GM18868 (cell line): ENCODE measurements around the gene TGFB3.
"Not testable (repeated sequence)": the region's sequence is repeated elsewhere in the genome, so short reads cannot be mapped to it uniquely, and the experiment has no call there.

Experiments used
- ATAC-seq: cut with Tn5 transposase; IDR thresholded peaks from one replicate; pipeline ENCODE4 v1.9.1; 2021; ENCODE audit warnings: mild to moderate bottlenecking, moderate library complexity; ENCODE audit not compliant: unreplicated experiment

Gene TGFB3

DNA sequence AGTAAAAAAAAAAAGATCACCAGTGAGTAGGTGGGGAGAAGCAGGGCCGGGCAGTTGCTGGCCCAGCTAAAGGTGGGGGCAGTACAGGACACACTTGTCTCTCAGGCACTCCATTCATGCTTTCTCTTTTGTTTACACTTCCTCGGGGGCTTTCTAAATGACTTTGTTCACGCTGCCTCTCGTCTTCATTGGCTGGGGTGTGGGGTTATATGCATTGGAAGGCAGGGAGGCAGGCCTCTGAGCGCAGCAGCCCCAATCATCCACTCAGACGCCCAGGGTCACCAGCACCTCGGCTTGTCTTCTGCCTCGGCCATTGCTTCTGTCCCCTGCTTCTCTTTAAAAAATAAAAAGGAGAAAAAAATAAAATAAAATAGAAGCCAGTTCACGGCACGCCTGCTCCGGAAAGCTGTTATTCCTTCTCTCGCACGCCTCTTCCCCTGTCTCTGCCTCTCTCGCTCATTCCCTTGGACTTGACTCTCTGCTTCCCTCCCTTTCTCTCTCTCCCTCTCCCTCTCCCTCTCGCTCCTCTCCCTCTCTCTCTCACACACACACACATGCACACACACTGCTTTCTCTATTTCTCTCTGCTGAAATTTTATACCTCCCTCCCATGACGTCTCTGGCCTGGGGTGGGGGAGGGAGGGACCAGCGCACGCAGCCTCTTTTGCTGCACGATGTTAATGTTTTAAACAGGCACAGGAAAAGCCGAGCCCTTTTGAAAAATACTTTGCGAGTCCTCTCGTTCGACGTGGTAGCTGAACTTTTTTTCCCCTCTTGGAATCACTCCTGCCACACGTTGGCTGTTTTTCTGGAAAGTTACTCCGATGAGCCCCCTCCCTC, at the start of gene TGFB3:
TSS of gene TGFB3 (minus strand) at position 570 of the 840 bp plus-strand sequence. CDS start 1,102 bp downstream, outside the sequence.
- peak; percentile 52 for ATAC-seq

DNA sequence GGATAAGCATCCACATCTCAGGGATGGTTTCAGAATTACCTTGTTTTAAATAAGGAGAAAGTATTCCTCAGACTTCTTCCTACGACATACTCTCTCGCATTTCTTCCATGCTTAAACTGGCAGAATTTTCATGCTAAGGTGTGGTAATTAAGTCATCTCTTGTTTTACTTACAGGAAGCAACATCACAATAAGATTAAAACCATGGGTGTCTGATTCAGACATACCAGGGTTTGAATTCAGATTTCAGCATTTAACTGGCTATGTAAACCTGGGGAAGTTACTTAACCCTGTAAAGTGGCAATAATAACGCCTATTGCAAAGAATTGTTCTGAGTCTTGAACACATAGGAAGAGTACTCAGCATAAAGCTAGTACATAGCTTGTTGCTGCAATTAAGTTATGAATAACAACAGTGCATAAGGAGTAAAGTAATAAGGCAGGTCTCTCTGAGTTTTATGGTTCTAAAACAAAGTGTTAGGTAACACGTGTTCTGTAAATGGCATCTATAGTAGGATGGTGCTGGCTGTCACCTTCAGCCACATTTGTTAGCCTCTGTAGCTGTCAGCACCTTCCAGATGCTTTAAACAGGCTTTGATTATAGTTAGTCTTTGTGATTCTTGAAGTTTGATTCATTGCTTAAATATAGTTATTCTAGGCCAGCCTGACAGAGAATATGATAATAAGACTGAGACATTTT, 42.6 kb upstream of the TGFB3 start:
- ATAC-seq, result no peak

DNA sequence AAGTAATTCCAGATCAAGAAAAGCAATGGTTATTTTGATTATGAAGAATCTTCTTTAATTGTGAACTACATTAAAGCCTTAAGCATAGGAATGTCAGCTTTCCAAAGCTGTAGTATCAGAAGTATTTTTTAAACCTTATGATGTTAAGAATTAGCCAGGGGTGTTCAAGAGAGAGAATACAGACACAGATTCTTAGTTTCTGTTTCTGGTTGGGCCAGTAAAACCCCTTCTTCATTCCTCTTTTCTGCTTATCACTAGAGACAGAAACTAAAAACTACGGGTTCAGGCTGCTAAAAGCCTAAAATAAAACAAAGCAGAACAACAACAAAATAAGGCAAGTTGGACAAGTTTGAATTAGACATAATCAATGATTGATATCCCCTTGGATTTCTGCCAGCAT, 42.0 kb upstream of the TGFB3 start:
- no peak for ATAC-seq

DNA sequence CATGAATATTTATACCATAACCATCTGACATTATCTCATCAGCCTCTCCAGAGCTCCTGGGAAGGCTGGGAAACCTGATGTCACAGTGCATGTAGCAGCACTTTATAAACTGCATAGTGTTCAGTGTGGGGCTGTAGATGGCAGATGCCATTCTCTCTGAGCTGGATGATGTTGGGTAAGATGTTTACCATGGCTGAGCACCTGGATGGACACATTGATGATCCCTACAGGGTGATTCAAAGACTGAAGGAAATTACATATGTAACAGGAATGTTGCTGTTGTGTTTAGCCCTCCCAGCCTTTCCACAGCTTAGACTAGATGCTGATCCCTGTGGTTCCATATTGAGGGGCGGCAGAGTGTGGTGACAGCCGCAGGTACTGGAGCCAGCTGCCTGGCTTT, 41.2 kb upstream of the TGFB3 start:
- ATAC-seq, result no peak

DNA sequence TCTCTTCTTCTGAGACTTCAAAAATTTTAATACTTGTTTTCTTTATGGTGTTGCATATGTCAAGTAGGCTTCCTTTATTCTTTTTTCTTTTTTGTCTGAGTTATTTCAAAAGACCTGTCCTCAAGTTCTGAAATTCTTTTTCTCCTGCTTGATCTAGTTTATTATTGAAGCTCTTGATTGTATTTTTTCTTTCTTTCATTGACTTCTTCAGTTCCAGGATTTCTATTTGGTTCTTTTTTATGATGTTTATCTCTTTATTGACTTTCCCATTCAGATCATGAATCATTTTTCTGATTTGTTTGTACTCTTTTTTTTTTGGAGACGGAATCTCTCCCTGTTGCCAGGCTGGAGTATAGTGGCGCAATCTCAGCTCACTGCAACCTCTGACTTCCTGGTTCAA, 37.9 kb upstream of the TGFB3 start:
- ATAC-seq, result no peak

DNA sequence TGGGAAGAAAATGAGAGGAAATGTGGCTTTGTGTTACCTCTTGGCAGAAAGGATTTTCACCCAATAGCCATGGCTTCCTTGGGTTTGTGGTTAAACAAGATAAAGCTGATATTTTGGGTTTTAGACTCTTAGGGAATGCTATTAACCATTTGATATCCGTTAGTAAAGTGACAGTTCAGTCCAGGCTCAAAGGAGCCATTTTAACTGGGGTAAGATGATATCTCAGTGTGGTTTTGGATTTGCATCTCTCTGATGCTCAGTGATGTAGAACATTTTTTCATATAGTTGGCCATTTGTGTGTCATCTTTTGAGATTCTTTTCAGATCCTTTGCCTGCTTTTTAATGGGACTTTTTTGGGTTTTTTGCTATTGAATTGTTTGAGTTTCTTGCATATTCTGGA, 33.9 kb upstream of the TGFB3 start:
- no peak for ATAC-seq

DNA sequence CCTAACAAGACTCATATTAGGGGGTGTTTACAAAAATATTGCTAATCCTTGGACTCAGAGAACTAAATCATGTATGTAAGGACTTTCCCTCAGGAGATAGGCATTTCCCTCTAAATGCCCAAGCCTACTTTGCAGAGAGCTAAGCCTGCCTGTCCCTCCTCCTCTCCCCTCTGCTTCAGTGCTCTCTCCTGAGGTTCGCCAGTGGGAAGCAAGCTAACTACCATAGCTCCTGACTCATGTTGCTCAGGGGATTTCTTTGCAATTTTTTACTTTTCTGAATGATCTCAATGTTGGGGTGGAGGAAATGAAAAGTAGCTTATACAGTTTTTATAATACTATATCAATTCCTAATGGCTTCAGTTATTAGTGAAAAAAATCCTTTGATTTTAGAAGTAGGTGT, 33.4 kb upstream of the TGFB3 start:
- no peak for ATAC-seq

DNA sequence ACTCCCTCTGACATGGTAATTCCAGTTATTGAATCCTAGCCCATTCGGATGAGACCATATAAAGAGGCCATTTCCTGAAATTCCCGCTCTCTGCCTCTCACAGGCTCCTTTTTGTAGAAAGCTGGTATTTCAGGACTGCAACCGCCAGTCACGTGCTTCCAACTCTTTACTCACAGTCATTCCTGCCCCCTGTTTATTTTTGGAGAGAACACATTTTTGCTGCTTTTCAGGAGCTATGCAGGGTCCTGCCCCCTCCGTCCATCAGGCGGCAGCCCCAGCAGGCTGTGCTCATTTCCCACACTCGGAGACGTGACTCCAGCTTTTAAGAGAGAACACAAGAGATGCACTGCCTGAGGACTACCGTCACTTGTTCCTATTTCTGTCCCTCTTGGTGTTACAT, 30.6 kb upstream of the TGFB3 start:
- no peak for ATAC-seq

DNA sequence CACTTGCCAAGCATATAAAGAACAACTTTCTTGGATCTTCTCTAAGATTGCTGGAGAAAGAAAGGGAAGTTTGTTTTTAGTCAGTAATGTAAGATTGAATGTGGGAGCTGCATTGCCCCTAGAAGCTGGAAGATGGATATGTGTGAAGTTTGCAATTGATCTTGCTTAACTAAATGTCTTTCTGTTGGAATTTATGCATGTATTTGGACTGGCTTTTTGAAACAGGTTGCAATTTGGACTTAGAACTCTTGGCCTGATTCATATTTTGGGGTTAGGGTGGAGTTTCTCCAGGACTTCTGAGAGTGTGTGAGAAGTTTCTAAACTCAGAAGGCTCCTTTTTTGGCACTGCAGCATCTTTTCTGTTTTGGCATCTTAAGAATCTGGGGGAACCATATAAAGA, 30.1 kb upstream of the TGFB3 start:
- ATAC-seq, result no peak

DNA sequence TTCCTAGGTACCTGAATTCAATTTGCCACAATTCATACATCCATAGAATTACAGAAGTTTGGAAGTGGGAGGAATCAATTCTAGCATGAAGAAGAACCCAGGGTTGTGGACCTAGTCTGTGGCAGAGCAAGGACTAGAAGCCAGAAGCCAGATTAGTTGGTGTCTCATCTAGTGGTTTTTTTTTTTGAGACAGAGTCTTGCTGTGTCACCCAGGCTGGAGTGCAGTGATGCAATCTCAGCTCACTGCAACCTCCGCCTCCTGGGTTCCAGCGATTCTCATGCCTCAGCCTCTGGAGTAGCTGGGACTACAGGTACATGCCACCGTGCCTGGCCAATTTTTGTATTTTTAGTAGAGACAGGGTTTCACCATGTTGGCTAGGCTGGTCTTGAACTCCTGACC, 27.8 kb upstream of the TGFB3 start:
- ATAC-seq, result not testable (repeated sequence)

DNA sequence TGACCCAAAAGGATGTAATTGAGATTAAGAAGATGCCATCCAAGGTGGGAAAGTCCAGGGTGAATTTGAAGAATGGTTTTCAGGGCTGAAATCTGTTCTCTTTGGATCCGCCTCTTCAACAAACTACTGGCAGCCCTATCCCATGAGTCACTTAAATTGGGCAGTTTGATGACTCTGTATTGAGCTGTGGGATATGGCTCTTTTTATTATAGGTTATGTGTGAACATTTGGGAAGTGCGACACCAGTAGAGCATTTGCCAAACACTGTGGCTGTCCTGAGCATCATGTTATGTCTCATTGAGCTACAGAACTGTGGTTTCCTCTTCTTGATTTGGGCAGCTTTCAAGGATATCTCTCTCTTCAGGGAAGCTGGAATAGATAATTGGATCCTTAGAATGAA, 26.1 kb upstream of the TGFB3 start:
- no peak for ATAC-seq

DNA sequence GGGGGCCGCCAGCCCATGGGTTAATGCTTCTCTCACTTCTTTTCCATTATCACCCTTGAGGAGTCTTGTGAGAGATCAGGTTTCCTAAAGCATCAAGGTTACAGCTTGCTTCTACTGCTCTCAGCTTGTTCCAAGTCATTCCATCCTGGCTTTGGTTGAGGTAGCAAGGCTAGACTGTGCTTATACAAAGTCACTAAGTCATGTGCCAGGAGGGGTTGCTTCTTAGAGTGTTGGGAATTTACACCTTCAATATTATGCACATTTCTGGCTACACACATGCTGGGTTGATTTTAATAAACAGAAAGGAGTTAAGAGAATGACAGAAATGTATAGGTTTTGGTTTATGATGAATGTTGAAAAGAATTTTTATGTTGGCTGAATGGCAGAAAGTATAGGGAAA, 25.6 kb upstream of the TGFB3 start:
- no peak for ATAC-seq

DNA sequence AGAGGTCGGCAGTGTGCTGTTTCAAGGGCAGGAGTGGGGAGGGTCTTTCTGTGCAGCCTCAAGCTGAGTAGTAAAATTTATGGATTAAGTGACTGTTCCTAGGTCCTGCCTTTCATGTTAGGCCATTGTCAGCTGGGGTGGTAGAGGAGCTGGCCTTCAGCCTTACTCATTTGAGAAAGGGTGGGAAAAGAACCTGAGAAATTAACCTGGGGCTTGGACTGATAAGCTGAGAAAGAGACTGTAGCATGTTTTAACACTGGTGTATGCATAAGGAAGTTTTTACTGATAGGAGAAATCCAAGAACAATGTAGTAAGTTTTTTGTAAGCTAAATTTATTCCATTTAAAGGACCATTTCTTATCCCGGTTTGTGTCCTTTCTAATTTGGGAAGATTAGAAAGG, 24.5 kb upstream of the TGFB3 start:
- no peak for ATAC-seq

DNA sequence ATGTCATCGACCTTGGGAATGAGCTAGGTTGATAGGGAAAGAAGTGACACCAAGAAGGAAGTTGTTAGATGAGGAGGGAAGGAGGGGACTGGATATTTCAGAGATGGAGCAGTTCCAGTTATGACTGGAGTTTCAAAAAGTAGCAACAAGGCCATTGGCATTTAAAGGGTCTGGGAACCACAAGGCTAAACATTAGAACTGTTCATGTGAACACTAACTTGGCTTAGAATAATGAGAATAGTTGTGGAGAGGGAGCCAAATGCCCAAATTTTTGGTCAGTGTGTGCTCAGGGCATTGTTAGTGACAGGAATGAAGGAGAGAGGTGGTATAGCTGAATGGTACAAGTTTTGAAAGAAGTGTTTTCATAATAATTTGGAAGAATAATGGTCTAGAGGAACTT, 20.6 kb upstream of the TGFB3 start:
- no peak for ATAC-seq

DNA sequence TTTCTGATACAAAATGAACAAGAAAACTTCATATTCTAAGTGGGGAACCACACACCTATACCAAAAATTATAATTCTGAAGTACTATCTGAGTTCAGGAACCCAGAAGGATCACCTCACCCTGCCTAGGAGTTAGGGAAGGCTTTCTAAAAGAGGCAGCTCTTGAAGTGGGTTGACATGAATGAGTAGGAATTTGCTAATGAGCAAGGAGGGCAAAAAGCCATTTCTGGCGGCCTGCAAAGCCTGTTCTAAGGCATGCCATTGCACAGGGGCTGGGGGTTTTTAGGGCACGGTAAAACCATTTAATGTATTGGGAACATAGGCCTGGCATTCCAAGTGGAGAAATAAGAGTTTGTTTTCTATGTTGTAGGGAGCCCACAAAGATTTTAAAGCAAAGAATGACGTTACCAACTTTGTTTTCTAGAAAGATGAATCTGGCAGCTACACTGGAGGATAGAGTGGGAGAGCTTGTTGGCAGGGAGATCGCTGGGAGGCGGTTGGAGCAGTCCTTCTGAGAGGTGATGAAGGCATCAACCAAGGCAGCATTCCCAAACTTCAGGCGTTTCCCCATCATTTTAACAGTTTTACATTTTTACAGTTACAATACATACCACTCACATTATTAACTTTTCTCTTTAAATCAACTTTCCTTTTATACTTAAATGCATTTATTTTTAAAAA, 17.9 kb upstream of the TGFB3 start:
- no peak for ATAC-seq

DNA sequence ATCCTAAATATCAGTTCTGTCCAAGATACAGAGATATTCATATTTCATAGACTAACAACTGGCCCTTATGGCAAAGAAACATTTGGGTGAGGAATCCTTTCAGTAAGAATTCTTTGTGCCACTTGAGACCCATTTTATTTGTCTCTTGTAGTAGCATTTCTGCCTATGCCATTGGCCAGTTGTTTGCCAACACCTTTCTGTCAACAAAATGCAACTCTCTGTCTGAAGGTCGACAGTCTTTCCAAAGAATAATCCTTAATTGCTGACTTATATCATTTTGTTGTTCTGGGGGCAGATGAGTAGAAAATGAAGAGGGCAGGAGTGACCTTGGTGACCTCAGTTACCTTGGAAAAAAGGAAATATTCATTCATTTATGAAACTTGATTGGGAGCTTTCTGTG, 14.7 kb upstream of the TGFB3 start:
- ATAC-seq, result no peak

DNA sequence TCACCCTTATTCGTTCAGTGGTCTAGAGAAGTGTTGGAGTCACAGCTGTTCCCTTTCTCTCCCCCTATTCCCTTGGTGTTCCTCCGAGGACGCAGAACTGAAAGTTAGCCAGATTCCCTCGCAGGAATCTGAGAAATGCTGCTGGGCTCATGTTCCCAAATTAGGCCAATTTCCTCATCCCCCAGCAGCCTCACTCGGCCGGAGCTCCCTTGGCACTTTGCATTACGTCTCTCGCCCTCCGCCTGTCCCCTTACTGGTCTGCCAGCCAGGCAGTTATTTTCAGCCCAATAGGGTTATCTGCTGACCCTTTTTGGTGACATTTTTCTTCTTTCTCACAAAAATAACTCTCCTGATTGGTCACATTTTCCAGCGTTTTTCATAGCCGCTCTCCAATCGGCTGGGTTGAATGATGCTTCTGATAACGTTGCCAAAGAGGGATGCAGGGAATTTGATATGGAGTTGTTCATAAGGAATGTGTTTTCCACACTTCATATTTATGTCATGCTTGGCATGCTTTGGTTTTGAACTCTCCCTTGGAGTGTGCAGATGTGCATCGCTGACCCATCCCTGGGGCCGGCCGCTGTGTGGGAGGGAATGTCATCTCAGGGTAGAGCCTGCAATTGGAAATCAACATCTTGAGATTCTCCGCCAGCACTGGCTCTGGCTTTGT, 13.7 kb upstream of the TGFB3 start:
- no peak for ATAC-seq

DNA sequence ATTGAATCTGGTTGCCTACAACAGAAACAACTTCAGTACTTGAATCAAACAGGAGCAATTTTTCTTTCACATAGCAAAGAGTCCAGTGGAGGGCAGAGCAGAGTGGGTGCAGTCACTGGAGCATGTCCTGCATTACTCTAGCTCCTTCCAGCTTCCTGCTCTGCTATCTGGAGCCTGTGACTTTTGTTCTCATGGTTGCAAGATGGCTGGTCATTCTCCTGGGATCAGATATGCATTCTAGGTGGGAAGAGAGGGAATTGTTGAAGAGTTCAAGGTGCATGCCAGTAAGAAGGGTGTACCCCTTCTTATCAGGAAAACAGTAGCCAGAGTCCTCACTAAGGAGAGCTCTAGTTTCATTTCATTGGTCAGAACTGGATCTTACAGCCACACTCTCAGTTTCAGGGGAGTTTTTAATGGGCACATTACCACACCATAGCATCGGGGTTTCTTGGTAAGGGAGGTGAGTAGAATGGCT, 11.8 kb upstream of the TGFB3 start:
- peak; percentile 84 for ATAC-seq

DNA sequence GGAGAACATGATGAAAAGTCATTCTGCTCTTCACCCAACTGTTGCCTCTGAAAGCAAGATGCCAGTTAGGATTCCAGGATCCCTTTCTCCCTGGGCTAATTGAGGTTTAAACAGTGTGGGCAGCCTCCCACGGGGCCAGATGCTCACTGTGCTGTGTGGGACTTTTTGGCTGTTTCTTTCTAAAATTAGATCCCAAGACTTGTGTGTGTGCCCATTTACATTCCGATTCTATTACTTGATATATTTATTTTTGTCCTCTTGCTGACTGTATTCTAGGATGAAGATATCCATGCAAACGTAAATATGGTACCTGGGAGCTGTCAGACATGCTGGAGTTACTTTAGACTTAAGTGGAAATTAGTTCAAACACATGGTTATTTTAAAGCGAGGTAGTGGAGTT, 10.0 kb upstream of the TGFB3 start:
- no peak for ATAC-seq

DNA sequence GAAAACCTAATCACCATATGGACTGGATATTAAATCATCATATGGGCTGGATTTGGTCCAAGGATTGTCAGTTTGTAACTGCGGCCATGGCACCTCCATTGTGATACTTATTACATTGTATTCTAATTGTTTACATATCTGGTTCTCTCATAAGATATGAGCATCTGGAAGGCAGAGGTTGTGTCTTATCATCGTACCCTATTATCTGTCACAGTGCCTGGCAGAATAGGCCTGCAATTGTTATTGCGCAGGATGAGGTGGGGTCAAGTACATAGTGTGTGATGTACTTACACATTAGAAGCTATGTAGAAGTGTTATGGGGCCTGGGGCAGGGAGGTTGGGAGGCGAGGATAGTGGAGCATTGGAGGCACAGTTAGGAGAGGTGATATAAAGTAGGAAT, 8.5 kb upstream of the TGFB3 start:
- no peak for ATAC-seq

DNA sequence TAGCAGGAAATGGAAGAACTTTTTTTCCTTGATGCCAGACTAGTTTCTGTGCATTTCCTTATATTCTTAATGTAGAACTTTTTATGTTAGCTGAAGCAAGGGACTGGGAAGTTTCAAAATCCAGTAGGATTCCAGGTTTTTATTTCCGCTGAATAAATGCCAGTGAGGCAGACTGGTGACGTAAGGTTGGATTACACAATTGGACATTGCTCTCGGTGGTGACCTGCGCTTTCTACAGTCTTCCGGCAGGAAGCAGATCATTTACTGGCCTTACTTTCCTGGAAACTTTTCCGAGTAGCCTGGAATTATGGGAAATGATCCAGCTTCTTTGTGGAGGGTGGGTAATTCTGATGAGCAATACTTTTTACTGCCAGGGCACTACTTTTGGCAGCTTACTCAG, 7.3 kb upstream of the TGFB3 start:
- ATAC-seq, result no peak
